HCT116 (cell line): ENCODE results near the gene KIF26B.

Experiments
- CTCF ChIP-seq, 3 experiments: fragments of 200-600 bp in 1 of 3; sonication (generic) in 1 of 3; IDR thresholded peaks in 2 of 3; conservative IDR thresholded peaks in 1 of 3; 2 replicates each; pipeline ENCODE4 v1.5.1; 2012 to 2017; ENCODE audit warnings: low read depth in 2 of 3, low read length in 2 of 3, antibody characterized with exemption in 1 of 3, borderline replicate concordance in 1 of 3, control low read depth in 1 of 3, mild to moderate bottlenecking in 1 of 3, mixed read lengths in 1 of 3, mixed run types in 1 of 3, moderate library complexity in 1 of 3; ENCODE audit not compliant: insufficient read depth in 1 of 3
- EZH2phosphoT487 ChIP-seq: fragments of 200-600 bp; IDR thresholded peaks from 2 replicates; pipeline ENCODE4 v1.6.1; 2018; ENCODE audit warnings: antibody characterized with exemption, borderline replicate concordance
- POLR2A ChIP-seq: IDR thresholded peaks from 2 replicates; pipeline ENCODE4 v1.7.0; 2011; ENCODE audit warnings: borderline replicate concordance; ENCODE audit not compliant: insufficient read depth, insufficient read length; ENCODE audit errors: extremely low read depth
- POLR2AphosphoS5 ChIP-seq: IDR thresholded peaks from 2 replicates; pipeline ENCODE4 v1.6.1; 2011; ENCODE audit warnings: mild to moderate bottlenecking, low read depth, low read length, moderate library complexity
- RAD21 ChIP-seq: IDR thresholded peaks from 2 replicates; pipeline ENCODE4 v1.6.1; 2012; ENCODE audit warnings: low read depth, mild to moderate bottlenecking

- TF ChIP-seq CTCF (IDR thresholded peaks at IDR 0.05 in 2 of 3, conservative IDR thresholded peaks at IDR 0.05 in 1 of 3; ENCODE audit: borderline replicate concordance in 1 of 3, insufficient read depth in 1 of 3, low read depth in 2 of 3, low read length in 2 of 3), result no peak
- no peak for TF ChIP-seq POLR2A
- TF ChIP-seq POLR2AphosphoS5, result no peak
- TF ChIP-seq RAD21, result no peak
- TF ChIP-seq EZH2phosphoT487, result no peak
These were observed 70.8 kb downstream of the KIF26B start for GRCh38 chr1:245225322-245226202.
